SHP77 treated with DMSO at 0.1 percent for 48 hours (cell line): ENCODE measurements around the gene MTG2.
"Not testable (repeated sequence)": the region's sequence is repeated elsewhere in the genome, so short reads cannot be mapped to it uniquely, and the experiment has no call there.

ENCODE experiments used
- DNase-seq: peaks from one replicate; lab custom pipeline; 2025; lab: John Stamatoyannopoulos, UW

MTG2 gene

GRCh38 chr20:62146019-62146755 is 36.6 kb upstream of the MTG2 start:
- DNase-seq: no peak

- DNase-seq: no peak
Observed at GRCh38 chr20:62147125-62147524, 35.7 kb upstream of the MTG2 start.

DNA sequence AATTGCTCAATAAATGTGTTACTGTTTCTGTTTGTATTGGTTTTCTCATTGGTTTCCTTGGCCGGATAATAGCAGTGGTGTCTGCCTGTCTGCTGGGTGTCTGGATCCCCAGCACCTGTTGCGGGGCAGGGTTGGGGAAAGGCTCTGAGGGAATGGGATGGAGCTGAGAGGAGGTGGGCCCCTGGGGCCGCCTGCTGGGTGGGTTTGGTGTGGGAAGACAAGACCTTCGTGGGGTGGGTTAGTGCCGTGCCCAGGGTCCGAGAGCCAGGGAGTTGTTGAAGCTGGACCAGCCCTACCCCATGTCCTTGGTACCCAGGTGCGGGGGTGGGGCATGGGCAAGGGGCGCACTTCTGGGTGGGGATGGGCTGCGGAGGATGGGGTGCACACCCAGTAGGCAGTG is 35.3 kb upstream of the MTG2 start:
- no peak for DNase-seq

DNA sequence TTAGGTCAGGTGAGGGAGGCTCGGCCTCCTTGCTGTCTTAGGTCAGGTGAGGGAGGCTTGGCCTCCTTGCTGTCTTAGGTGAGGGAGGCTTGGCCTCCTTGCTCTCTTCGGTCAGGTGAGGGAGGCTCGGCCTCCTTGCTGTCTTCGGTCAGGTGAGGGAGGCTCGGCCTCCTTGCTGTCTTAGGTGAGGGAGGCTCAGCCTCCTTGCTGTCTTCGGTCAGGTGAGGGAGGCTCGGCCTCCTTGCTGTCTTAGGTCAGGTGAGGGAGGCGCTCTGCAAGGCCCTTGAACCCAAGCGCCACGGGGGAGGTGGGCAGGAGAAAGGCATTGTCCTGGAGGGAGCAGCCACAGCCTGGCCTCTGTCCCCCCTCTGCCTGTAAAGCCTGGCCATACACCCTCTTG is 34.4 kb upstream of the MTG2 start:
- not testable (repeated sequence) for DNase-seq

DNA sequence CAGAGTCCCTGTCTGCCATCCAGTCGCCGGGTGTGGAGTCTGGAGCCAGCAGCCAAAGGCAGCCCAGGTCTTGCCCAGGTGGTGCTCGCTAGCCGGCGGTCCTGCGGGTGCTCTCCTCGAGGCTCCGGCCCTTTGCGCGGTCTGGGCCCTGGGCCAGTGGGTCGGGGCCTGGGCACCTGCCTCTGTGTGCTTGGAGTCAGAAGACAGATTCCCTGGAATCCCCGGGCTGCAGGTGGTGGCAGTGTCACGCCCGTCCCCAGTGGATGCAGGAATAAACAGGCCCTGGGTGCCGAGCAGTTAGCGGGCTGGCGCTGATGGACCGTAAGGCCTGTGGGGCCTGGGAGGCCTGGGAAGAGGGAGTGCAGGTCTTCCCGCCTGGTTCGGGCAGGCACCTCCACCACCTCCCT is 33.9 kb upstream of the MTG2 start:
- no peak for DNase-seq

- DNase-seq: no peak
Observed at GRCh38 chr20:62149532-62150309, 33.1 kb upstream of the MTG2 start.

- DNase-seq: no peak
Observed at GRCh38 chr20:62150310-62150575, 32.6 kb upstream of the MTG2 start.

DNA sequence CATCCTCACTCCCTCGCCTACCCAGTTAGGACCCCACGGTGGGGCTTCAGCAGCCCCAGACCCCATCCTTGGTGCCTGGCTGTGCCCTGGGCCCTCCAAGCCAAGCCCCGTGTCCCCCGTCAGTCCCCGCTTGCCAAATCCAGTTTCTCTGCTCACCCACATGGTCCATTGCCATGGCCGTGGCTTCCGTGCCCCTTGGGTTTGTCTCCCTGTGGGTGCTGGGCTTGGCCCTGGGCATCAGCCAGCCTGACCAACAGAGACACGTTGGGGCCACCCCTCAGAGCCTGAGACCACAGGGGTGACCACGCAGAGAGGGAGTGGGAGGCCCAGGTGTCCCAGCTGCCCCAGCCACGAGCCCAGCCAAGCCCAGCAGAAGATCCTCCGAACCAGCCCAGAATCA is 31.6 kb upstream of the MTG2 start:
- no peak for DNase-seq

DNA sequence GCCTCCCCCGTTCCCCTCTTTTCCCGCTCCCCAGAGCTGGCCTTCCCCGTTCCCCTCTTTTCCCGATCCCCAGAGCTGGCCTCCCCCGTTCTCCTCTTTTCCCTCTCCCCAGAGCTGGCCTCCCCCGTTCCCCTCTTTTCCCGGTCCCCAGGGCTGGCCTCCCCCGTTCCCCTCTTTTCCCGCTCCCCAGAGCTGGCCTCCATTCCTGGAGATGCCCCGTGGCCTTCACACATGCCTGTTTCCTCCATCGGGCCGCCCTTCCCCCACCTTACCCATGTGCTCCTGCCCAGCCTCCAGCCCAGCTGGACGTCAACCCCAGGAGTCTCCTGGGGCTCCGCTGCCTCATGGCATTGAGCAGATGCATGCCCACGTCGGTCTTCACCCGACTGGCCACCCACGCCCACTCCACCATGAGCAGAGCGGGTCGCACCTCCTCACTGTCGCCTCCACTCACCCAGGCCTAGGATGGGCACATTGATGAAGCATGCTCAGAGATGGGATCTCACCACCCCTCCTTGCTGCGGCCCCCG is 30.9 kb upstream of the MTG2 start:
- DNase-seq: no peak

DNA sequence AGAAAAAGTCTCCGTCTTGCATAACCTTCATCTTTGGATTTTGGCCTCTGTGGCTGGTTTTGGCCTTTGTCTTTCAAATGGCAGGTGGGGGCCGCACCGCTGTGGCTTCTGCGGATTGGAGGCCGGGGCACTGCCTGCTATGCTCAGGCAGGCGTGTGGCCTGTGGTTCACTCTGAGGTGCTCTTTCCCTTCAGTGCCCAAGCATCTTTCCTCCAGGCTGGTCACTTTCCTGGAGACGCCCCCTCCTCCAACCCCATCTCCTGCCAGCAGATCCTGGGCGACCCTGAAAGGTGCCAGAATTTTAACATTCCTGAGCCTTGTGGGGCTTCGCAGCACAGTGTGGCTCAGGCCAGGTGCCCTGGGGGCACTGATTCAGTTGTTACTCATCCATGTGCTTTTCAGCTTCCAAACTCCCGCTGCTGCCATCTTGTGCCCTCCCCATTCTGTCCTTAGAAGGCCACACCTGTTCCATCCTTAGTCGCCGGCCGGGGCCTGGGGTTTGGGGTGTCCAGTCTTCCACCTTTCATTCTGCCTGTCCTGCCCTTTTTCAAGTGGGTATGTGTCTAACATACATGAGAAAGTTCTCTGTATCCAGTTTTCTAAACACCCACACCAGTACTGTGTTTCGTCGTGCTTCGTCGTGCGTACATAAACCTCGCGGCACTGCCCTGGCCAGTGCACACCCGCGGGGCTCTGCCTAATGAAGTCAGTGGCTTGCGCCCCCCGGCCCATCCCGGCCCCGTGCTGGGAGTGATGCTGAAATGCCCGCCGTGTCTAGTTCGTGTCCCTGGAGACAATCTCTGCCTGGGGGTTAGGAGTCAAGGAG is 27.2 kb upstream of the MTG2 start:
- no peak for DNase-seq

DNA sequence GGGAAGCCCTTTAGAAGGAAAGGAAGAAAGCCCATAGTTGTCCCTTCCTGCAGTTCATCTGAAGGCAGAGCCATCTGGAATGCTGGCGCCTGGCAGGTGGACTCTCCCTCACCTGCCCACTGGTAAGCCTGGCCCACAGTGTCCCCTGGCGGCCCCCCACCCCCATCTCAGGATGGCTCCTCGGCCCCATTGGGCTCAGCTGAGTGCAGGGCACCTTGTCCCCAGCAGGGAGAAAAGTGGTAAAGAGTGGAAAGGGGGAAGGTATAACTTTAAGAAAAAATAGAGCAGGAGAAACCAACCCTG is 26.6 kb upstream of the MTG2 start:
- DNase-seq: no peak

GRCh38 chr20:62156592-62157386 is 26.0 kb upstream of the MTG2 start:
- peak; percentile 39 for DNase-seq

DNA sequence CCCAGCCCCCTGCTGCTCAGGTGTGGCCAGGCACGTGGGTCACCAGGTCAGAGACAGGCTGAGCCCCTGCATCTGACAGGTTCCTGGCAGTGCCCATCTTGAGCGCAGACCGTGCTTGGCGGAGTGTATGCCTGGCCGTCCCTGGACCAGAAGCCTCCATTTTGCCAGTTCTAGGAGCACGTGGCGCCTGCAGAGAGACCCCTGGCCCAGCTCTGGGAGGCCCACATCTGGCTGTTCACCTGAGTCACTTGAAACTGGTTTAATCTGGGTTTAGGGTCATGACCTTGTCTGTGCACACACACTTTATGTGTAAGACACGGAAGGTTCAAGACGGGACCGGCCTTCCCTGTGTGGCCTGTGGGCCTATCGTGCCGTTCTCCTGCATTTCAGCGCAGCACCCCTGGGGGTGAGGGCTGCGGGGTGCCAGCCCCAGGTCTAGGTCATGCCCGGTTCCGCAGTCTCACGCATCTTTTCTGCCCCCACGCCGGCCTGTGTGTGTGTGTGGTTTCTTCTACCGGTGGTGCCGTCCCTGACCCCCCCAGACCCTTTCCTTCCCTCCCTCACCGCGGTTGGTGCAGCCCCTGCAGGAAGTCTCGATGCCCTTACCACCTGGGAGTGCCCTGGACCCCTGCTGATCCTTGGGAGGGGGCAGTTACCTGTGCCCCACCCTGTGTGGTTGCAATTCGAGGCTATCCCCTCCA is 25.3 kb upstream of the MTG2 start:
- DNase-seq: no peak

DNA sequence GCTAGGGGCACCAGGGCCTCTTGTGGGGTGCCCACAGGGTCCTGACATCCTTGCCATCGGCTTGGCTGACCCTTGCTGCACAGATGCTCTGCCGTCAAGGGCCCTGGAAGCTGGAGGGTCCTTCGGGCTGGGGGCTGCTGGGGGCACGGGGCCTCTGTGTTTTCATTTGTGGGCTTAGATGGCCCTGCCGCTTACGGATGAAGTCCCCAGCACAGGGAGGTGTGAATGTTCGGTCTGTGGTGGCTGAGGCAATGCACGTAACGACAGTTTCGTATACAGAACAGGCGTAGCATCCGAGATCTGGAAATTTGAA is 24.8 kb upstream of the MTG2 start:
- DNase-seq: no peak

DNA sequence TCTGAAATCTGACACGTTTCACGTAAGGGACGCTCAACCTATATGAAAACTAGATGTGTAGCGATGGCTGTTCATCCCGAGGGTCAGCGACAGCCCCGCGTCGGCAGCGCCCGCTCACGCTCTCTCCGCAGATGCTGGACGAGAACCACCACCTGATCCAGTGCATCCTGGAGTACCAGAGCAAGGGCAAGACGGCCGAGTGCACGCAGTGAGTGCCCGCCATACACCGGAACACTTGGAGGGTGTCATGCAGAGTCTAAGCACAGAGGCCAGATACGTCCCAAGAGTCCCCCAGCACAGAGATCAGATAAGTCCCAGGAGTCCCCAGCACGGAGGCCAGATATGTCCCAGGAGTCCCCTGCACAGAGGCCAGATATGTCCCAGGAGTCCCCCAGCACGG is 24.3 kb upstream of the MTG2 start:
- DNase-seq: no peak

DNA sequence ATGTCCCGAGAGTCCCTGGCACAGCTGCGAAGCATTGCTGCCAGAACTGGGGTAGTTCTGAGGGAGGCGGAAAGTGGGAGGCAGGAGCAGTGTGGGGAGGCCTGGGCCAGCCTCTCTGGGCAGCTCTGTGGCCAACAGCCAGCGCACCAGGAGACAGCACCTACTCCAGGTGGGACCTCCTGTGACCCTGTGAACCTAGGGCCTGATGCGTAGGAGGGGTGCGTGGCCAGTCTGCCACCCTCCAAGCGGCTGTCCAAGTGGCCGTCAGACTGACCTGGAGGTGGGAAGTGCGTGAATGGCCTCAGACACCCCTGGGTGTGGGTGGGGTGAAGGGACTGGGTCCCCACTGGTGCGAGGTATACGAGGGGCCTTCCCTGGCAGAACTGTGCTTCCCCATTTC is 23.8 kb upstream of the MTG2 start:
- DNase-seq: no peak

DNA sequence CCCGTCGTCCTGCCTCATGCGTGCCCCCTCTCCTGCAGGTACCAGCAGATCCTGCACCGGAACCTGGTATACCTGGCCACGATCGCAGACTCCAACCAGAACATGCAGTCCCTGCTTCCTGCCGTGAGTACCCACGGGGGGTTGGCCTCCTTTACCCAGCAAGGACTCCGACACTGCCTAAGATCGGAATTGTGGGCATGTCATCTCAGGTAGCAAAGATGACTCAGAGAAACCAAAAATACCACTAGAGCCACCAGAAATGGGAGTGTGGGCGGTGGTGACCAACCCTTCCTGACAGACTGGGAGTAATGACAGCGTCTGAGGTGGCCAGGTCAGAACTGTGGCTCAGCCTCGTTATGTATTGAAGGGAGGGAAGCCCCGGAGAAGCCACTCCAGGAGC is 23.0 kb upstream of the MTG2 start:
- no peak for DNase-seq

DNA sequence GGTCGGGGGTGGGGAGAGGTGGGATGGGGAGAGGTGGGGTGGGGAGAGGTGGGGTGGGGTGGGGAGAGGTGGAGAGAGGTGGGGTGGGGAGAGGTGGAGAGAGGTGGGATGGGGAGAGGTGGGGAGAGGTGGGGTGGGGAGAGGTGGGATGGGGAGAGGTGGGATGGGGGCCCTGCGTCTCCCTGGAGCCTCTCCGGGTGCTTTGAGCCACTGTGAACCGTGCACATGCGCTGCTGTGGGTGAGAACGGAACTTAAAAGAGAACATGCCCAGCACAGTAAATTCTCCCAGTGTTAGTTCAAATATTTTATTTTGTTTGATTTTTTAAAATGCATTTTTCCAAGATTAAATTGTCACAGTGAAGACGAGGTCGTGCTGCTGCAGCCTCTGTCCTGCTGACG is 22.6 kb upstream of the MTG2 start:
- DNase-seq: no peak

DNA sequence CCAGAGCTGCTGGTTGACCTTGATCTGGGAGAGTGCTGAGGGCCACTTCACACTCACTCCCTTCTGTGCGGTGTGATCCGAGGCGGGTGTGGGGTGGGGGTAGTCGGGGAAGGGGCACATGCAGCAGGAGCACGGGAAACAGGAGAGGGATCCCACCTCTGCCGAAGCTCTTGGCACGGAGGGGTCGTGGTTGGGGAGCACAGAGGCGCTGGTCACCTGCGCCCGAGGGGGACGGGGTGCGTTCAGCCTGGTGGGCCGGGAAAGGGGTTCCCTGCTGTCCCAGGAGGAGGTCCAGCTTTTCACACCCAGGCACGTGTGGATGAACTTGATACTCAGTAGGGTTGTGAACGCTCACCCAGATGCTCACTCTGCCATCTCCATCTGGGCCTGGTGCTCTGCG is 22.0 kb upstream of the MTG2 start:
- no peak for DNase-seq

- no peak for DNase-seq
Observed at GRCh38 chr20:62161347-62161746, 21.5 kb upstream of the MTG2 start.

DNA sequence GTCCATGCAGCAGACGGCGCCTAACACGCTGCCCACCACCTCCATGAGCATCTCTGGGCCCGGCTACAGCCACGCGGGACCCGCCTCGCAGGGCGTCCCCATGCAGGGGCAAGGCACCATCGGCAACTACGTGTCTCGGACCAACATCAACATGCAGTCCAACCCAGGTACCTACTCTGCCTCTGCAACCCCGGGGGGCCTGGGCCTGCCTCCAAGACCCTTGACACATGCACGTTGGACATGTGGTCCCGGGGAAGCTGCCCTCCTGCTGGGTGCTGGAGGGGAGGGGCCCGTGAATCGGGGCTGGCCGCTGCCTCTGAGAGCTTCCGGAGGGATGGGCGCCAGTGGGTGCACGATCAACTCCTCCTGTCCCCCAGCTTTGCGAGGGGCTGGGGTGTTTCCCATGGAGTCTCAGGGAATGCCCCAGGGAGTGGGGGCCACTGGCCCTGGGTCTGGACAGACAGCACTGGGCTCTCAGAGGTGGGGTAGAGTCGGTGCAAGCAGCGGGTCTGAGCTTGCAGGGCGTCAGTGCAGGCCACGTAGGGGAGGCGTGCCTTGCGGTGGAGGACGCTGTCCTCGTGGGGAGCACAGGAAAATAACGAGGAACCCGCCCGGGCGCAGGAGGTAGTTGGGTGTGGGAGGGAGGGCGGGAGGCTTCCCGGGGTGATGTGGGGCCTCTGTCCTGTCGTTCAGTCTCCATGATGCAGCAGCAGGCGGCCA is 19.9 kb upstream of the MTG2 start:
- DNase-seq: no peak
